CD4-positive, alpha-beta memory T cell (primary cell): Measurements from ENCODE around the gene KIF5A. TPM values are rescaled to one million over a fixed set of nuclear protein-coding genes. Genes with fewer than 3 reads are reported as not detected.

Source experiments
- CTCF ChIA-PET: fragments of 350-600 bp; sonication (Branson Sonifier 250); formaldehyde crosslinking; loops from one replicate; lab custom pipeline; 2021; ENCODE audit warnings: inconsistent platforms; ENCODE audit not compliant: partially characterized antibody; lab: Charles Lee
- POLR2A ChIA-PET: fragments of 350-600 bp; sonication (Branson Sonifier 250); formaldehyde crosslinking; loops from one replicate; lab custom pipeline; 2021; ENCODE audit not compliant: partially characterized antibody; lab: Charles Lee
- DNase-seq, 5 donors: peaks; one replicate each; pipeline versions ENCODE4 v3.0.0 to v3.0.0-alpha.2; 2020 to 2022; ENCODE audit warnings: mixed read lengths in 1 of 5
- H3K27ac ChIP-seq: one replicate; pipeline ENCODE4 v1.7.0; 2013; ENCODE audit warnings: low read depth, low read length
- H3K27me3 ChIP-seq: 2 replicates; pipeline ENCODE4 v1.7.0; 2013; ENCODE audit warnings: mild to moderate bottlenecking, low read length, moderate library complexity; ENCODE audit not compliant: insufficient read depth
- H3K36me3 ChIP-seq: 2 replicates; pipeline ENCODE4 v1.7.0; 2013; ENCODE audit warnings: mild to moderate bottlenecking, low read length, moderate library complexity; ENCODE audit not compliant: insufficient read depth
- H3K4me1 ChIP-seq: 2 replicates; pipeline ENCODE4 v1.7.0; 2013; ENCODE audit warnings: mild to moderate bottlenecking, low read length, moderate library complexity; ENCODE audit not compliant: insufficient read depth
- H3K4me3 ChIP-seq, 2 donors: one replicate each; pipeline ENCODE4 v1.7.0; 2013; ENCODE audit warnings: low read length in 2 of 2, mild to moderate bottlenecking in 1 of 2
- H3K9me3 ChIP-seq, 2 donors: one replicate each; pipeline ENCODE4 v1.7.0; 2013; ENCODE audit warnings: low read length in 2 of 2, control low read depth in 1 of 2; ENCODE audit not compliant: control insufficient read depth in 1 of 2
- H3K27ac Mint-ChIP-seq, 7 donors: one replicate each; pipeline ENCODE4 v1.8.0; 2020 to 2021; ENCODE audit warnings: mixed read lengths in 7 of 7, mild to moderate bottlenecking in 6 of 7, inconsistent platforms in 3 of 7, moderate library complexity in 3 of 7
- H3K27me3 Mint-ChIP-seq, 2 donors: one replicate each; pipeline ENCODE4 v1.8.0; 2020 to 2021; ENCODE audit warnings: mixed read lengths in 2 of 2
- H3K36me3 Mint-ChIP-seq, 2 donors: one replicate each; pipeline ENCODE4 v1.8.0; 2020 to 2021; ENCODE audit warnings: mixed read lengths in 2 of 2, inconsistent platforms in 1 of 2, mild to moderate bottlenecking in 1 of 2
- H3K4me1 Mint-ChIP-seq, 4 donors: one replicate each; pipeline ENCODE4 v1.8.0; 2020 to 2021; ENCODE audit warnings: mixed read lengths in 4 of 4, mild to moderate bottlenecking in 1 of 4
- H3K4me3 Mint-ChIP-seq, 8 donors: one replicate each; pipeline ENCODE4 v1.8.0; 2020 to 2021; ENCODE audit warnings: mixed read lengths in 8 of 8, mild to moderate bottlenecking in 7 of 8, moderate library complexity in 6 of 8, inconsistent platforms in 3 of 8
- H3K9me3 Mint-ChIP-seq, 8 donors: one replicate each; pipeline ENCODE4 v1.8.0; 2020 to 2021; ENCODE audit warnings: mixed read lengths in 8 of 8, mild to moderate bottlenecking in 5 of 8, inconsistent platforms in 3 of 8, moderate library complexity in 1 of 8
- intact Hi-C: fragments of 100-400 bp; cut with micrococcal nuclease; formaldehyde crosslinking; loops from one replicate; pipeline ENCODE4 v1.15.1; 2023
- polyA plus RNA-seq, 2 donors: library from polyadenylated mRNA; unstranded; fragments of 300-500 nt; fragmentation: Illumina TruSeq; gene quantifications; one replicate each; pipeline ENCODE4 v1.2.3, GENCODE V29; 2021
- total RNA-seq, 2 experiments: library from RNA; stranded (reverse); gene quantifications; one replicate each; pipeline ENCODE4 v1.2.3, GENCODE V29; 2021

The KIF5A gene
- total and polyA plus RNA-seq, 4 experiments from 2014 or later, result 0.96 to 1.00 TPM; not detected in 2

- no peaks in the 10 kb centered on the region for H3K9me3 ChIP-seq
- Mint-ChIP-seq H3K4me3 (peak within 1 kb of the TSS; percentile 85 to 90 (median 87)), H3K4me1 (peaks cover 17 to 39% (median 28%) of the 10 kb centered on the region in 4 donors), H3K27ac (peak within 1 kb of the TSS; percentile 63 to 96 (median 93)), H3K36me3 (peaks cover 25 to 44% of the 10 kb centered on the region in 2 donors), H3K9me3 (no peaks in the 10 kb centered on the region), H3K27me3 (peaks cover 0 to 1% of the 10 kb centered on the region in 2 donors)
- intact Hi-C loops, result no loop called here
- H3K4me1 ChIP-seq, result peaks cover 30% of the 10 kb centered on the region
- H3K27me3 ChIP-seq, result no peaks in the 10 kb centered on the region
- peak within 1 kb of the TSS; percentile 60 to 66 for H3K4me3 ChIP-seq
- POLR2A ChIA-PET, result interaction anchor here (1.2 to 1.7 kb wide), 2 partner anchors 12 to 84 kb away, joined by 3 to 7 read pairs; partner anchors contain the start of gene DDIT3
- H3K27ac ChIP-seq, result peak within 1 kb of the TSS; percentile 24
- DNase-seq, result peak in 3 of 5 donors; percentile 33 to 43 (median 39)
- H3K36me3 ChIP-seq, result peaks cover 13% of the 10 kb centered on the region
- CTCF ChIA-PET, result interaction anchor here (1.6 to 3.6 kb wide), 2 partner anchors 15 to 21 kb away, joined by 4 to 17 read pairs; no protein-coding TSS in a partner anchor
Measured at GRCh38 chr12:57604454-57604991, 54.7 kb downstream of the KIF5A start, which contains the start of gene DTX3. Gene DTX3, plus strand, starts transcription at chr12:57604824. Its CDS starts 1,694 bp downstream, at chr12:57606518.

GRCh38 chr12:57604992-57605810, 55.4 kb downstream of the KIF5A start:
- Mint-ChIP-seq H3K36me3 (peaks cover 23 to 37% of the 10 kb centered on the region in 2 donors), H3K4me3 (peak overlapping the region; percentile 81 to 90 (median 87)), H3K27ac (peak overlapping the region; percentile 17 to 92 (median 84)), H3K9me3 (no peaks in the 10 kb centered on the region), H3K4me1 (peaks cover 17 to 40% (median 28%) of the 10 kb centered on the region in 4 donors), H3K27me3 (peaks cover 0 to 1% of the 10 kb centered on the region in 2 donors)
- H3K4me3 ChIP-seq, result peak overlapping the region; percentile 58 to 60
- no peaks in the 10 kb centered on the region for H3K27me3 ChIP-seq
- H3K9me3 ChIP-seq, result no peaks in the 10 kb centered on the region
- ChIA-PET CTCF (interaction anchor here (0.8 to 3.6 kb wide), 3 partner anchors 16 to 24 kb away, joined by 3 to 17 read pairs (median 6); no protein-coding TSS in a partner anchor), POLR2A (interaction anchor here (1.2 to 1.7 kb wide), 4 partner anchors 10 to 59 kb away, joined by 3 to 7 read pairs (median 4); partner anchors contain the start of gene PIP4K2C)
- intact Hi-C loops, result no loop called here
- no peak for DNase-seq
- H3K36me3 ChIP-seq, result peaks cover 7% of the 10 kb centered on the region
- peaks cover 30% of the 10 kb centered on the region for H3K4me1 ChIP-seq
- peak overlapping the region; percentile 24 for H3K27ac ChIP-seq

GRCh38 chr12:57605811-57606311, 56.0 kb downstream of the KIF5A start:
- Mint-ChIP-seq H3K27me3 (peaks cover 2 to 3% of the 10 kb centered on the region in 2 donors), H3K9me3 (no peaks in the 10 kb centered on the region), H3K4me1 (peaks cover 20 to 46% (median 33%) of the 10 kb centered on the region in 4 donors), H3K27ac (peak overlapping the region in 4 of 7 donors; percentile 52 to 85 (median 65)), H3K36me3 (peaks cover 18 to 30% of the 10 kb centered on the region in 2 donors), H3K4me3 (peak overlapping the region; percentile 81 to 90 (median 87))
- DNase-seq, result no peak
- CTCF ChIA-PET, result interaction anchor here (0.8 to 3.6 kb wide), 4 partner anchors 14 to 24 kb away, joined by 3 to 17 read pairs (median 6); no protein-coding TSS in a partner anchor
- no peak overlapping the region for H3K27ac ChIP-seq
- intact Hi-C loops, result no loop called here
- H3K36me3 ChIP-seq, result peaks cover under 1% of the 10 kb centered on the region
- no peak overlapping the region for H3K4me3 ChIP-seq
- H3K27me3 ChIP-seq, result no peaks in the 10 kb centered on the region
- no peaks in the 10 kb centered on the region for H3K9me3 ChIP-seq
- H3K4me1 ChIP-seq, result peaks cover 36% of the 10 kb centered on the region
- POLR2A ChIA-PET, result interaction anchor here (1.2 to 1.7 kb wide), 5 partner anchors 10 to 151 kb away, joined by 3 to 7 read pairs (median 3); partner anchors contain the start of gene PIP4K2C

GRCh38 chr12:57606399-57606798, 56.6 kb downstream of the KIF5A start:
- CTCF ChIA-PET, result interaction anchor here (1.5 to 2.1 kb wide), 3 partner anchors 14 to 25 kb away, joined by 3 to 8 read pairs (median 7); no protein-coding TSS in a partner anchor
- Mint-ChIP-seq H3K4me3 (peak overlapping the region in 7 of 8 donors; percentile 7 to 90 (median 87)), H3K27ac (peak overlapping the region in 3 of 7 donors; percentile 12 to 52 (median 35)), H3K4me1 (peaks cover 20 to 47% (median 34%) of the 10 kb centered on the region in 4 donors), H3K36me3 (peaks cover 13 to 25% of the 10 kb centered on the region in 2 donors), H3K9me3 (no peaks in the 10 kb centered on the region), H3K27me3 (peaks cover 2 to 3% of the 10 kb centered on the region in 2 donors)
- Histone ChIP-seq H3K36me3 (no peaks in the 10 kb centered on the region), H3K27ac (no peak overlapping the region), H3K9me3 (no peaks in the 10 kb centered on the region), H3K4me3 (no peak overlapping the region), H3K4me1 (peaks cover 39% of the 10 kb centered on the region), H3K27me3 (no peaks in the 10 kb centered on the region)
- DNase-seq, result no peak
- POLR2A ChIA-PET, result interaction anchor here (1.2 to 1.5 kb wide), 3 partner anchors 9 to 150 kb away, joined by 3 read pairs; no protein-coding TSS in a partner anchor
- intact Hi-C loops, result no loop called here

- peaks cover 39% of the 10 kb centered on the region for H3K4me1 ChIP-seq
- ChIA-PET POLR2A (interaction anchor here (1.2 kb wide), 1 partner anchor 150 kb away, joined by 3 read pairs; no protein-coding TSS in a partner anchor), CTCF (interaction anchor here (1.2 to 2.1 kb wide), 3 partner anchors 13 to 23 kb away, joined by 4 to 8 read pairs (median 7); no protein-coding TSS in a partner anchor)
- Mint-ChIP-seq H3K36me3 (peaks cover 8 to 21% of the 10 kb centered on the region in 2 donors), H3K9me3 (no peaks in the 10 kb centered on the region), H3K27me3 (peaks cover 2 to 3% of the 10 kb centered on the region in 2 donors), H3K4me1 (peaks cover 20 to 48% (median 33%) of the 10 kb centered on the region in 4 donors), H3K4me3 (peak overlapping the region in 1 of 8 donors; percentile 40), H3K27ac (peak overlapping the region in 2 of 7 donors; percentile 12 to 35)
- no peak overlapping the region for H3K27ac ChIP-seq
- intact Hi-C loops, result no loop called here
- no peaks in the 10 kb centered on the region for H3K9me3 ChIP-seq
- no peaks in the 10 kb centered on the region for H3K27me3 ChIP-seq
- H3K36me3 ChIP-seq, result no peaks in the 10 kb centered on the region
- H3K4me3 ChIP-seq, result no peak overlapping the region
- no peak for DNase-seq
Measured at GRCh38 chr12:57606821-57607220, 57.0 kb downstream of the KIF5A start.

- H3K4me3 ChIP-seq, result no peak overlapping the region
- POLR2A ChIA-PET, result no interaction called here
- no peak overlapping the region for H3K27ac ChIP-seq
- peak overlapping the region in 1 of 8 donors; percentile 40 for H3K4me3 Mint-ChIP-seq
- H3K9me3 ChIP-seq, result no peaks in the 10 kb centered on the region
- H3K36me3 Mint-ChIP-seq, result peaks cover 0 to 11% of the 10 kb centered on the region in 2 donors
- peak overlapping the region in 2 of 7 donors; percentile 15 to 30 for H3K27ac Mint-ChIP-seq
- CTCF ChIA-PET, result interaction anchor here (1.1 to 2.1 kb wide), 3 partner anchors 15 to 28 kb away, joined by 3 to 8 read pairs (median 4); no protein-coding TSS in a partner anchor
- peaks cover 3 to 9% of the 10 kb centered on the region in 2 donors for H3K27me3 Mint-ChIP-seq
- no peak for DNase-seq
- no peaks in the 10 kb centered on the region for H3K36me3 ChIP-seq
- peaks cover 36% of the 10 kb centered on the region for H3K4me1 ChIP-seq
- intact Hi-C loops, result no loop called here
- no peaks in the 10 kb centered on the region for H3K9me3 Mint-ChIP-seq
- H3K4me1 Mint-ChIP-seq, result peaks cover 19 to 47% (median 30%) of the 10 kb centered on the region in 4 donors
- peaks cover 10% of the 10 kb centered on the region for H3K27me3 ChIP-seq
Measured at GRCh38 chr12:57607958-57608663, 58.3 kb downstream of the KIF5A start.
